Erythroblast (primary cell): ENCODE data around the gene CRYGS.
A peak's percentile ranks its signal among the peaks of the same experiment; 100 is the strongest.

Source experiments
- DNase-seq, 2 experiments: peaks; one replicate each; lab custom pipeline; 2025; lab: John Stamatoyannopoulos, UW
- GATA1 ChIP-seq: IDR thresholded peaks from 2 replicates; pipeline ENCODE4 v1.6.1; 2011; ENCODE audit warnings: low read depth, mild to moderate bottlenecking, control low read depth, low read length, moderate library complexity
- POLR2A ChIP-seq: IDR thresholded peaks from 2 replicates; pipeline ENCODE4 v1.6.1; 2011; ENCODE audit warnings: mild to moderate bottlenecking, low read length

The CRYGS gene

DNA sequence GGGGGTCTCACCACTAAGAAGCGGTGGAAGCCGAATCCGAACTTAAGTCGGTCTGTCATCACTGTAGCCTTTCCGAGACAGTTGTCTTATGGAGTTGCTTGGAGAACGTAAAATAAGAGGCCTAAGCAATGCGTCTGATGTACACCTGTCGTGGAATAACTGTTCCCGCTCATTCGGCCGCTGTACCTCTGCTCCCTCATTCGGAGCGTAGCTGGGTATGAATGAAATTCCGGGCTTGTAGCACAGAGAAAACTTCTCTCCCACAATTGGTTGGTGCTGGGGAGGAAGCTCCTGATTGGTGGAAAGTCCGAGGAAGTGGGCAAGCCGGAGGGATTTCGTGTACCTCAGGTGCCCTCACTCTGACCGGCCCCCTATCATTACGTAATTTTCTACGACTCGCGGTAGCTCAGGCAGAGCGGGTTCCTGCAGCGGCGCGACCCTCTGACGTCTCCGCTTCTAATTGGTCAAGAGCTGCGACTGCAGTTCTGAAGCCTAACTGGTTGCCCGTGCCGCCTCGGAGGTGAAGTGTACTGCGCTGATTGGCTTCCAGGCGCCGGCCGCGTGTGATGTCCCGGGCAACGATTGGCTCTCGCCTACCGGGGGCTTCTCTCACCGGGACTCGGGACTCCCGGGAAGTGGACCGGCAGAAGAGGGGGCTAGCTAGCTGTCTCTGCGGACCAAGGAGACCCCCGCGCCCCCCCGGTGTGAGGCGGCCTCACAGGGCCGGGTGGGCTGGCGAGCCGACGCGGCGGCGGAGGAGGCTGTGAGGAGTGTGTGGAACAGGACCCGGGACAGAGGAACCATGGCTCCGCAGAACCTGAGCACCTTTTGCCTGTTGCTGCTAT is 26.1 kb upstream of the CRYGS start, which contains the start of gene DNAJB11:
Gene DNAJB11, plus strand, starts transcription at position 625 of the 845 bp plus-strand sequence. Its CDS starts 178 bp downstream, at position 803.
- peak; percentile 98 for TF ChIP-seq POLR2A
- no peak for TF ChIP-seq GATA1
- peak; percentile 100 for DNase-seq

DNA sequence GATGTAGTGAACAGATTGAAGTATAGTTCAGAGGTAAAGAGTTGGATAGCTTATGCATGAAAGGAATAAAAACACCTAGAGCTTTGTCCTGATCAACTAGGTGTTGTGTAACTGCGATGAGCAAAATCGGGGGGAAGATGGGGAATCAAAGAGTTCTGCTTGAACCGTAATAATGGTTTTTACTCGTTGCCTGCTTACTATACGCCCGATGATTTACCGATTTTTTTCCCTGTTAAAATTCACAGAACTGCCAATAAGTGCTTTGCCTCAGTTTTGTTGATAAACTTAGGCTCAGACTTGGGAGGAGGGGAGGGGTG is 25.6 kb upstream of the CRYGS start:
- TF ChIP-seq GATA1 (no peak), POLR2A (no peak)
- DNase-seq = no peak

DNA sequence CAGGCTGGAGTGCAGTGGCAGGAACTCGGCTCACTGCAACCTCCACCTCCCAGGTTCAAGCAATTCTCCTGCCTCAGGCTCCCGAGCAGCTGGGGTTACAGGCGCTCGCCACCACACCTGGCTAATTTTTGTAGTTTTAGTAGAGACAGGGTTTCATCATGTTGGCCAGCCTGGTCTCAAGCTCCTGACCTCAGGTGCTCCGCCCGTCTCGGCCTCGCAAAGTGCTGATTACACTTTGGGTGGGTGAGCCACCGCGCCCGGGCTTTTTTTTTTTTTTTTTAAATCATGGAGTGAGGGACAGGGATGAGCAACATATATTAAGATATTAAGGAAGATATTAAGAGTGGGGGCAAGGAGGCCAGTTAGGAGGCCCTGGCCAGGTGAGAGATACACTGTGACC is 25.2 kb upstream of the CRYGS start:
- peak; percentile 59 to 63 for DNase-seq

DNA sequence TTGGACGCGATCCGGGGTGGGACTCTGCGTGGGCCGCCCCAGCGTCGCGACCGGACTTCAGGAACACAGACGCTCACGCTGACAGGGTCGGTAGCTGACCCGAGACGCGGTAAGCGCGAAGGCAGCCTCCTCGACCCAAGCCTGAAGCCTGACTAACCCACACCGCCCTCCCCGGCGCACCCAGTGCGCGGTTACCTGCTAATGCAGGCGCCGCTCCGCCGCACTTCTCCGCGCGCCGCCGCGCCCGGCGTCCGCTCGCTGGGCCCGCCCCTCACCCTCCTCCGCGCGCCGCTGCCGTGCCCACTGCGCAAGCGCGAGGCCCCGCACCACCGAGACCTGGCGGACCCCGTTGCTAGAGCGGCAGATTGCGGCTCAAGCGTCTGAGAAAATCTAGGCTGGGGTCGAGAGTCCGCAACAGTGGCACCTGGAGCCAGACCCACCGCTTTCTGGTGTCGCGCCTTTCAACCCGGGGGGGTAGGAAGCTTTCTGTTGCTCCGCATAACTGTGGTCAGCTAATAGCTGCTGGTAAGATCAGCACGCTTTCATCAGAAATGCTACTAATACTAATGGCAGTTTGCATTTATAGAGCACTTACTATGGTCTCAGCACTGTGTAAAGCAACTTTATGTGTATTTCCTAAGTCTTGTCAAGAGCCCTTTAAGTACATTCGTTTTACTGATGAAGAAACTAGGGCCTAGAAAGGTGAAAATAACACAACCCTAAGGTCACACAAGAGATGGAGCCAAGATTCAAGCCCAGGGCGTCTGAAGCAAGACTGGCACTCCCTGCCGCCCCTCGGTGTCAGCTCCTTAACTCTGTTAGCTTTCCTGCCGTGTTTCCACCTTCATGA is 23.1 kb upstream of the CRYGS start, which contains the start of gene TBCCD1:
Gene TBCCD1, minus strand, starts transcription at position 268 of the 850 bp plus-strand sequence. CDS start 3,010 bp downstream, outside the sequence.
- peak; percentile 94 to 97 for DNase-seq
- TF ChIP-seq POLR2A = peak; percentile 99
- no peak for TF ChIP-seq GATA1

DNA sequence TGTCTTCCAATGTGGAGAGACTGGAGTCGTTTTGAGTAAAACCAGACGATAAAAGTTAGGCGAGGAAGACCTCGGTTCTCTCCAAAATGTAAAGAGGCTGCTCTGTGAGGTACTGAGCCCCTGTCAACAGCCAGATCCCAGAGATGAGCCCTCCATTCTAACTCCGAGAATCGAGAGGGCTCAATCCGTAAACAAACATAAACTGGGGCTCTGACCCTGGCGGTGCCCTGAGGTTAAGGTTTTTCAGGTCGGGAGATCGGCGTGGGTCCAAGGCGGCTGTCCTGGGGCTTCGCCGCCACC is 22.5 kb upstream of the CRYGS start:
- no peak for TF ChIP-seq POLR2A

DNA sequence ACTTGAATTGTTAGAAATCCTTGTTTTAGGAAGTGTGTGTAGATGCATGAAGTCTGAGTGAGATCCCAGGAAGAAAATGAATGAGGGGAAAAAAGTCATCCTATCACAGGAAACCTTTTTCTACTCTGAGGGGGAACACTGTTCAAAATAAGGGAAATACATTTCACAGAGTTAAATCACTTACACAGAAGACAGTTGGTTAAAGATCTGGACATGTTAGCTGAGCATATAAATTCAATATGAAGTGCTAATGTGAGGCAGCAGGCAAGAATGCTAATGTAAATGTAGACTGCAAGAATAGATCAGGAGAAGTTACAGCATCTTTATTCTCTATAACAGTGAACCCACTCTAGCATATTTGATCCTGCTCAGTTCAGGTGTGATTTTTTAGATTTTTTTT is 20.4 kb upstream of the CRYGS start:
- DNase-seq = no peak
- no peak for TF ChIP-seq GATA1
- no peak for TF ChIP-seq POLR2A

More for the DNA sequence above, 22.5 kb upstream of the CRYGS start:
- DNase-seq = no peak

DNA sequence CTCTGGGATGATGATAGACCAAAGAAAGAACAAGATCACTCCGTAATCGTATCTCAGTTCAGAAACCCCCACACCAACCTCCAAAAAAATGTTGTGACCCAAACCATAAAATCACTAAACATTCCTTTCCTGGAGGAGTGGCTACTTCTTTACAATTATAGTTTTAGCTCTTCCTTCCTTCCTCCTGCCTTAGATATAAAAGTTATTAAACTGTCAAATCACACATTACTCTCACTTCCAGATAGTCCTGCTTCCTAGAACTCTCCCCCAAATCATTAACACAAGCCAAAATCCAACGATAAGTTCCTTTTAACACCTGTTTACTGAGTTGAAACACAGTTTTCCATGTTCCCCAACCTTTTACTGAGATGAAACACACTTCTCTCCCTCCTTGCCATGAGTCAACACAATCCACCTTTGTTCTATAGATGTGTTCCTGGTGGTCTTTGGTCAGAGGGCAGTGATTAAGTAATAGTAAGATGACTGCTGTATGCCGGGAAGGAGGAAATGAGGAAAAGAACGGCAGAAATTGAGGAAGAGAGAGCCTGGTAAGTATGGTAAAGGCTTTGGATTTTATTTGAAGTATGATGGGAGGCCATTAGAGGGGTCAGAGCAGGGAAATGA is 8.3 kb upstream of the CRYGS start:
- no peak for TF ChIP-seq GATA1
- TF ChIP-seq POLR2A = no peak

DNA sequence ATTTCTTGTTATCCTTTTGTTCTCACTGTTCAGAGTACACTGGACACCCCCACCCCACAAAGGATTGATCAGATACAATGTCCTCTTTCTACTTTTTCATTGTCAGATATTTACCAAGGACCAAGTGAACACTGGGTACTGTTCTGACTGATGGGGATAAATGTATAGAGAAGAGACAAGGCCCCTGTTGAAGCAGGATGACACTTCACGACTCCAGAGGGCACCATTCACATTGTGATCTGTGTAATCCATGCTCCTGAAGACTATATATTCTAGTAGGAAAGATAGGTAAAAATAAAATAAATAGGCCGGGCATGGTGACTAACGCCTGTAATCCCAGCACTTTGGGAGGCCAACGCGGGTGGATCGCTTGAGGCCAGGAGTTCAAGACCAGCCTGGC is 7.2 kb upstream of the CRYGS start:
- DNase-seq = no peak
- TF ChIP-seq GATA1 (no peak), POLR2A (no peak)

More for the DNA sequence above, 8.3 kb upstream of the CRYGS start:
- no peak for DNase-seq

DNA sequence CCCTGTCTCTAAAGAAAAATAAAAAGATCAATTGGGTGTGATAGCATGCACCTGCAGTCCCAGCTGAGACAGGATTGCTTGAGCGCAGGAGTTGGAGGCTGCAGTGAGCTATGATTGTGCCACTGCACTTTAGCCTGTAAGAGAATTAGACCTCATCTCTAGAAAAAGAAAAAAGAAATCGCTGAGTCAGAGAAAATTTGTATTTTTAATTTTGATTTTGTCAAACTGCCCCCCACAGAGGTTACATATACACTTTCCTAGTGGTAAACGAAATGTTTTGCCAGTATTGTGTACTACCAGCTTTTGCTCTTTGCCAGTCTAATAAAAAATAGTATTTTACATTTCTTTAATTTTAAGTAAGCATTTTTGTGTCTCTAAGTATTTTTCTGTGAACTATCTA is 5.3 kb upstream of the CRYGS start:
- DNase-seq = no peak
- TF ChIP-seq POLR2A (no peak), GATA1 (no peak)

DNA sequence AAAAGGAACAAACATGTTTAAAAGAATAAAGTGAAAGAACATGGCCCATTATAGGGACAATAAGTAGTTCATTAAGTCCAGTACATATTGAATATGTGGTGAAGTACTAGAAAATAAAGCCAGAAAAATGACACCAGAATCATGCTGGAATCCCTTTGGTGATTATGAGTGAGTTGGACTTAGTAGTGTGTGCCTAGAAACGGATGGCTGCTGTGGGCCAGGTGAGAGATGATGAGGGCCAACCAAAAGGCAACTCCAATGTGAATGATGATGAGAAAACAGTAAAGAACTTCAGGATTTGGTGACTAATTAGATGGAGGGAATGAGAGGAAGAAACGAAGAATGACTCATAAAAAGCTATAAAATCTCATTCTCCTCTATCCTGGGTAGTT is 3.3 kb downstream of the CRYGS start:
- DNase-seq = no peak
- TF ChIP-seq POLR2A = no peak
- TF ChIP-seq GATA1 = no peak

DNA sequence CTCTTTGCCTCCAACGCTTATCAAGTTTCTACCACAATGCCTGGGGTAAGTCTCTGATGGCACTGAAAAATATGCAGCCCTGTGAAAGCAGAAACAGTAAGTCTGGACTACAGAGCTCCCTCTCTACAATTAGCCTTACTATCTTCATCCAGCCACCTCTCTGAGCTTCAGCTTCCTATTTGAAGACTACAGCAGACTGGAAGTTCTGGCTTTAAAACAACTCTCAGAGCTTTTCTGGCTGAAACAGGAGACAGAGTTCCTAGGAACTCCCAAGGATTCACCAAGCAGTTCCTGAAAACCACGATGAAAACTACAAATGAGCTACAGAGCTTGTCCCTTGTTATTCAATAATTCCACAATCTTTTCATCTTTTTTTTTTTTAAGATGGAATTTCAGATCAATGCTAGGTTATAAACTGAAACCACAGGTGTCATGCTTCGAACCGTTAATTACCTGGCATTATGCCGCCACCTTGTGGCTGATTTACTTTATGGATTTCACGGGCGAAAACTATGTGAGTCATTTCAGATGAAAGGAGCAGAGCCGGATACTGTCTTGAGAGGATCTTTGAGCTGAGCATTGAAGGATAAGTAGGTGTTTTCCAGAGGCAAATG is 3.9 kb downstream of the CRYGS start:
- TF ChIP-seq POLR2A = no peak
- no peak for TF ChIP-seq GATA1

DNA sequence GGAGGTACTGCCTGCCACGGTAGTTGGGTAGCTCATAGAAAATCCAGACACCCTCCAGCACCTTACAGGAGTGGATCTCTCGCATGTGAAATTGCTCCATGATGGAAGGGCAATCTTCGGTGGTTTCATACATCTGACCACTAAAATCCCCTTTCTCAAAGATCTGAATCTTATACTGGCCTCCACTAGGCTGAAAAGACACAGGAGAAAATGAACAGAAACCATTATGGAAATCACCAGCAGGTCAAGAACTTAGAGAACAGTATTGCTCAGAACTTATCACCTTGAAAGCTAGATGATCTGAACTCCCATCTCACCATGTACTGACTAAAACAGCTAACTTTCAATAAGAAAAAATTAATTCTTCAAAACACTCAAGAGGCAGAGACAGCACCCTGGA is 5.4 kb downstream of the CRYGS start:
- TF ChIP-seq GATA1 = no peak
- TF ChIP-seq POLR2A = no peak
- no peak for DNase-seq

More for the DNA sequence above, 3.9 kb downstream of the CRYGS start:
- peak; percentile 69 to 88 for DNase-seq

DNA sequence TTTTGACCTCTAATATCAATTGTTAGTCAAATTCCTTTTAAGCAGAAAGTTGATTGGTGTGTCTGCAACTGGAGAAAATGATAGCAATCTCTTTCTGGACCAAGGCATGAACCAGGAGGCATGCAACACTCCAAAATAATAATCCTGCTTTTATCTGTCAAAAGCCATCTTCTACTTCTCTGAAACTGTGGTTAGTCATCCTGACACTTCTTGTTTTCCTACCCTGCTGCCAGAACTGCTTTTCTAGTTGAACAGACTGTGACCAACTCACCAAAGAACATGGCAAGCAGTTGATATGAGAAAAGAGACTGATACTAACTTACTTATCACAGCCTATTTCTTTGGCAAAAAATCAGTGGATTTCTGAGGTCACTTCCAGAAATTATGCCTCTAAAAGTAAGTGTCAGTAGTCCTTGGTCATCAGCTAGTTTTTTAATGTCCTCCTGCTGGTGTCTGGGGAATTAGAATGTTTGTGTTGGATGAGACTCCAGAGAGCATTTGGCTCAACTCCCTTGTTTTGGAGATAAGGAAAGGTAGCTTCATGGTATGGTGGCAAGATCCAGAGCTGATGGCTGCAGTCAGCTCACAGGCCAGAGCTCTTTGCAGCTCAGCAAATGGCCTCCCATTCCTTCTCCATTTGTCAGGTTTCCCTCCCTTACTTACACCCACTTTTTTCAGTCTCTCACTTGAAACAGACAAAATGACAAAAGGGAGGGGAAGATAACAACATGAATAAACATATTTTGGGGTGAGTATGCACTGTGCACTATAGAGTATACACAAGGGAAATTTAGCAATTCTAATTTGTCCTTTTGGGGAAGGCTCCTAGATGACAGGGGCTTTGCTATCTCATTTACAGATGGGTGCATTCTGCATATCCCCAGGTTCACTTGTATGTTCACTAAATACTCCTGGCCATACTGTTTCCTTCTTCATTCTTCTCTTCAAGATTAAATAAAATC is 7.0 kb downstream of the CRYGS start:
- no peak for TF ChIP-seq POLR2A
- no peak for TF ChIP-seq GATA1
- DNase-seq = peak; percentile 11 to 40

DNA sequence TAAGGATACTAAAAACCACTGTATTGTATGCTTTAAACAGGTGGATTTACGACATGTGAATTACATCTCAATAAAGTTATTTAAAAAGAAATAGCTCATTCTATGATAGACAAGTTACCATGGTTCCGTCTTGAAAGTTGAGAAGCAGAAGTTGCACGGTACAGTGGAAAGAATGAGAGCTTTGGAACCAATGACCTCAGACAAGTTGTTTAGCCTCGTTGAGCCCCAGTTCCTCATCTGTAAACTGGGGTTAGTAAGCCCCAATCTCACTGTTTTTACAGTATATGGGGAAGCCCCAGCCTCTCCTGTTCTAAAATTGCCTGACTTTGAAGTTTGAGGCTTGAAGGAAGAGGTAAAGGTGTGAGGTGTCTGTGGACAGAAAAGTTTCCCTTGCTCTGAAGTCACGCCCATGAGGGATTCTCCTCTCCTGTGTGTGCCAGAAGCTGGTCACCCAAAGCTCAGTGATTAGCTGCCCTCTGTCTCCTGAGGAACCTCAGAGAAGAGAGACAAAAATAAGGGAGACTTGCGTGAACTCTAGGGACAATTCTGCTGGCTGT is 10.0 kb downstream of the CRYGS start:
- no peak for TF ChIP-seq POLR2A
- no peak for TF ChIP-seq GATA1
- DNase-seq = no peak
